Trophoblast cell (in vitro differentiated cells and primary cell): ENCODE measurements around the gene MCM3AP.

Experiments used
- DNase-seq, 2 donors: peaks; one replicate each; pipeline ENCODE4 v3.0.0-alpha.2; 2016
- H2AFZ ChIP-seq: 2 replicates; pipeline ENCODE4 v1.6.1; 2013; ENCODE audit warnings: low read length, moderate library complexity, mild to moderate bottlenecking; ENCODE audit not compliant: insufficient read depth, poor library complexity
- H2AK5ac ChIP-seq: 2 replicates; pipeline ENCODE4 v1.6.1; 2013; ENCODE audit warnings: mild to moderate bottlenecking, low read length
- H2BK120ac ChIP-seq: 2 replicates; pipeline ENCODE4 v1.6.1; 2013; ENCODE audit warnings: low read length, mild to moderate bottlenecking, moderate library complexity; ENCODE audit not compliant: insufficient read depth, poor library complexity
- H2BK12ac ChIP-seq: 2 replicates; pipeline ENCODE4 v1.6.1; 2013; ENCODE audit warnings: mild to moderate bottlenecking, low read length, moderate library complexity
- H2BK5ac ChIP-seq: 2 replicates; pipeline ENCODE4 v1.6.1; 2013; ENCODE audit warnings: low read length, low read depth, moderate library complexity, mild to moderate bottlenecking; ENCODE audit not compliant: poor library complexity
- H3K14ac ChIP-seq: 2 replicates; pipeline ENCODE4 v1.6.1; 2013; ENCODE audit warnings: mild to moderate bottlenecking, low read length
- H3K18ac ChIP-seq: 2 replicates; pipeline ENCODE4 v1.6.1; 2013; ENCODE audit warnings: mild to moderate bottlenecking, low read length
- H3K23ac ChIP-seq: 2 replicates; pipeline ENCODE4 v1.6.1; 2013; ENCODE audit warnings: low read length
- H3K27ac ChIP-seq: 2 replicates; pipeline ENCODE4 v1.5.1; 2013; ENCODE audit warnings: low read depth, mild to moderate bottlenecking, inconsistent platforms, low read length, moderate library complexity
- H3K27me3 ChIP-seq: 2 replicates; pipeline ENCODE4 v1.6.1; 2013; ENCODE audit warnings: inconsistent platforms, mild to moderate bottlenecking, low read length, moderate library complexity; ENCODE audit not compliant: insufficient read depth
- H3K36me3 ChIP-seq, 2 experiments: 1 replicate in 1 of 2; 2 replicates in 1 of 2; pipeline ENCODE4 v1.6.1; 2013; ENCODE audit warnings: low read length in 2 of 2, mild to moderate bottlenecking in 2 of 2, moderate library complexity in 1 of 2; ENCODE audit not compliant: insufficient read depth in 2 of 2, control insufficient read depth in 1 of 2
- H3K4ac ChIP-seq: 2 replicates; pipeline ENCODE4 v1.6.1; 2013; ENCODE audit warnings: low read depth, mild to moderate bottlenecking, low read length, moderate library complexity
- H3K4me1 ChIP-seq, 2 experiments: 1 replicate in 1 of 2; 2 replicates in 1 of 2; pipeline ENCODE4 v1.6.1; 2013; ENCODE audit warnings: low read length in 2 of 2, mild to moderate bottlenecking in 2 of 2, moderate library complexity in 1 of 2; ENCODE audit not compliant: insufficient read depth in 2 of 2, control insufficient read depth in 1 of 2
- H3K4me2 ChIP-seq: 2 replicates; pipeline ENCODE4 v1.6.1; 2013; ENCODE audit warnings: inconsistent platforms, mild to moderate bottlenecking, low read length, moderate library complexity
- H3K4me3 ChIP-seq: 2 replicates; pipeline ENCODE4 v1.5.1; 2013; ENCODE audit warnings: mild to moderate bottlenecking, low read depth, low read length, inconsistent platforms
- H3K79me1 ChIP-seq: one replicate; pipeline ENCODE4 v1.6.1; 2013; ENCODE audit warnings: low read length
- H3K79me2 ChIP-seq: 2 replicates; pipeline ENCODE4 v1.6.1; 2013; ENCODE audit warnings: low read length, mild to moderate bottlenecking; ENCODE audit not compliant: control insufficient read depth, insufficient read depth, poor library complexity
- H3K9ac ChIP-seq: 2 replicates; pipeline ENCODE4 v1.6.1; 2013; ENCODE audit warnings: mild to moderate bottlenecking, low read length
- H3K9me3 ChIP-seq: 2 replicates; pipeline ENCODE4 v1.6.1; 2013; ENCODE audit warnings: low read depth, mild to moderate bottlenecking, control low read depth, inconsistent platforms, low read length; ENCODE audit not compliant: insufficient read depth
- H4K12ac ChIP-seq: 2 replicates; pipeline ENCODE4 v1.6.1; 2013; ENCODE audit warnings: low read depth, mild to moderate bottlenecking, low read length, moderate library complexity
- H4K8ac ChIP-seq: 2 replicates; pipeline ENCODE4 v1.6.1; 2013; ENCODE audit warnings: low read depth, mild to moderate bottlenecking, low read length, moderate library complexity
- H4K91ac ChIP-seq: one replicate; pipeline ENCODE4 v1.6.1; 2013; ENCODE audit warnings: low read depth, mild to moderate bottlenecking, low read length, moderate library complexity
- WGBS: extraction: QIAGEN DNeasy Blood & Tissue Kit; methylation state at CpG from one replicate; pipeline ENCODE4 v1.1.7; 2013; ENCODE audit warnings: missing lambda C conversion rate; ENCODE audit not compliant: insufficient read length, insufficient coverage; ENCODE audit errors: extremely low coverage; 5-methylcytosine and 5-hydroxymethylcytosine counted together

Gene MCM3AP

DNA sequence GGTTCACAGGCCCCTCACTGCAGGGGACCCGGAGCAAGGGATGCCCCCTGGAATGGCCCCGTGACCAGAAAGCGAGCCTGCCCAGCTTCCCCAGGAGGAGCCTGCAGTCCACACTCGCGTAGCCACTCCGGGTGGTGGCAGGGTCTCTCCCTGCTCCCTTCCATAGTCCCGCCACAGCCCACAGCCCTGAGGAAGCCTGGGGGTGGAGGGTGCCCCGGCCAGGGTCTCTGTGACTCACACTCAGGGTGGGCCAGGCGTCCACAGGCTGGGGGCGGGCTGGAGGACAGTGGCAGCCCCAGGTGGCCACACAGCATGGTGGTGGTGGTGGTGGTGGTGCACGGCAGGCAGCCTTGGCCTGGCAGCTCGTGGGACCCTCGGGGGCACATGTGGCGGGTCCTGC, 16.3 kb upstream of the MCM3AP start:
- Histone ChIP-seq H3K36me3 (peaks cover 20 to 30% of the 10 kb centered on the region in 2 experiments), H3K9me3 (peaks cover 3% of the 10 kb centered on the region), H4K12ac (no peak overlapping the region), H2AK5ac (no peak overlapping the region), H2BK120ac (no peak overlapping the region), H2BK5ac (no peak overlapping the region), H3K79me2 (no peaks in the 10 kb centered on the region), H3K4me2 (no peak overlapping the region), H3K27ac (no peak overlapping the region), H3K9ac (no peak overlapping the region), H3K4ac (no peak overlapping the region), H3K27me3 (no peaks in the 10 kb centered on the region), H3K14ac (no peak overlapping the region), H2AFZ (no peak overlapping the region), H4K91ac (no peak overlapping the region), H3K23ac (no peak overlapping the region), H3K18ac (no peak overlapping the region), H4K8ac (no peak overlapping the region), H3K79me1 (peaks cover 6% of the 10 kb centered on the region), H3K4me3 (no peak overlapping the region), H2BK12ac (no peak overlapping the region), H3K4me1 (peaks cover 6 to 10% of the 10 kb centered on the region in 2 experiments)
- no peak for DNase-seq
- no CpG with 5 or more reads among the region's 14 CpGs for WGBS

DNA sequence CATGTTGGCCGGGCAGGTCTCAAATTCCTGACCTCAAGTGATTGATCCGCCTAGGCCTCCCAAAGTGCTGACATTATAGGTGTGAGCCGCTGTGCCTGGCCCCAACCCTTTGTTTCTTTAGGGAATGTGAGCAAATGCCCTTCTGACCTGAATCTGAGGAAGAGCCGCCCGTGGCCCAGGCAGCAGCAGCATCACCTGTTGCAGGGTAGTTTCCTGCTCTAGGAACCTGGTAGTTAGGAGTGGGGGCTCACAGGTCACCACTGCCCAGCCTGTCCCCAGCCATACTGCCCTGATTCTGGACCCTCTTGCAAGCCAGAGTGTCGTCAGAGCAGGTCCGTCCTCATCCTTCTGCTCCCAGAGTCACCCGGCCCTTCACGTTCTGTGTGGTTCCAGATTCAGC, 13.8 kb upstream of the MCM3AP start:
- no CpG with 5 or more reads among the region's 9 CpGs for WGBS
- no peak overlapping the region for H4K12ac ChIP-seq
- no peak overlapping the region for H3K4ac ChIP-seq
- H3K4me1 ChIP-seq, result peaks cover 12 to 19% of the 10 kb centered on the region in 2 experiments
- peaks cover 3% of the 10 kb centered on the region for H3K9me3 ChIP-seq
- H4K91ac ChIP-seq, result no peak overlapping the region
- no peak overlapping the region for H2BK5ac ChIP-seq
- no peak overlapping the region for H3K9ac ChIP-seq
- peaks cover 6% of the 10 kb centered on the region for H3K79me1 ChIP-seq
- no peak overlapping the region for H2AFZ ChIP-seq
- no peak overlapping the region for H2AK5ac ChIP-seq
- no peak overlapping the region for H2BK12ac ChIP-seq
- no peak overlapping the region for H3K14ac ChIP-seq
- H3K27me3 ChIP-seq, result no peaks in the 10 kb centered on the region
- H3K18ac ChIP-seq, result no peak overlapping the region
- H3K4me3 ChIP-seq, result no peak overlapping the region
- peaks cover 20 to 22% of the 10 kb centered on the region in 2 experiments for H3K36me3 ChIP-seq
- H3K23ac ChIP-seq, result no peak overlapping the region
- no peak overlapping the region for H4K8ac ChIP-seq
- no peaks in the 10 kb centered on the region for H3K79me2 ChIP-seq
- H3K27ac ChIP-seq, result no peak overlapping the region
- no peak overlapping the region for H3K4me2 ChIP-seq
- DNase-seq, result no peak
- no peak overlapping the region for H2BK120ac ChIP-seq

DNA sequence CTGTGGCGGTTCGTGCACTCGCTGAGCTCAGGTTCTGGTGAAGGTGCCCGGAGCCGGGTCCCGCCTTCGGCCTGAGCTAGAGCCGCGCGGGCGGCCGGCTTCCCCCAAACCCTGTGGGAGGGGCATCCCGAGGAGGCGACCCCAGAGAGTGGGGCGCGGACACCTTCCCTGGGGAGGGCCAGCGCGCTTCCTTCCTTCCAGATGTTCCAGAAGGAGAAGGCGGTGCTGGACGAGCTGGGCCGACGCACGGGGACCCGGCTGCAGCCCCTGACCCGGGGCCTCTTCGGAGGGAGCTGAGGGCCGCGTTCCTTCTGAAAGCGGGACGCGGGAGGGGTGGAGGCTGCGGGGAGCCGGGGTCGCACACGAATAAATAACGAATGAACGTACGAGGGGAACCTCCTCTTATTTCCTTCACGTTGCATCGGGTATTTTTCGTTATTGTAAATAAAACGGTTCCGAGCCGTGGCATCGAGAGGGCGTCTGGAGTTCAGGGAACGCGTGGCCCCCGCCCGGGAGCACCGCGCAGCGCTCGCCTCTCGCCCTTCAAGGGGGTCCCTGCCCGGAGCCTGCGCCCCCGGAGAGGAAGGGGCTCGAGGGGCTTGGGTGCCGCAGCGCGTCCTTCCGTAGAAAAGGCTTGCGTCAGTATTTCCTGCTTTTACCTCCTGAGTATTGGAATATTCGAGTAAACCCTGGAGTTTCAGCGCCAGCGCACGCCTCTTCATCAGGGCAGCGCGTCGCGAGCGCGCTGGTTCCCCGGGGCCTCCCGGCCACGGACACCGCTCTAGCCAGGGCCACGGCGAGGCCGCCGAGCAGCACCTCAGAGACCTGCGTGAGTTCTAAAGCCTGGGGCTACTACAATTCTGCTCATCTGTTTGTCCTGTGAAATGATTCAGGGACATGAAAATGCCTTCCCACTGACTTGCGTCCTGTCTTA, 12.2 kb upstream of the MCM3AP start:
- Histone ChIP-seq H3K4me2 (peak overlapping the region; percentile 60), H3K79me1 (peaks cover 6% of the 10 kb centered on the region), H3K4ac (no peak overlapping the region), H3K9ac (peak overlapping the region; percentile 70), H2AK5ac (no peak overlapping the region), H4K12ac (peak overlapping the region; percentile 70), H3K4me1 (peaks cover 12 to 19% of the 10 kb centered on the region in 2 experiments), H3K4me3 (peak overlapping the region; percentile 49), H4K8ac (peak overlapping the region; percentile 89), H3K27ac (no peak overlapping the region), H3K79me2 (no peaks in the 10 kb centered on the region), H3K36me3 (peaks cover 21 to 22% of the 10 kb centered on the region in 2 experiments), H2BK12ac (no peak overlapping the region), H3K14ac (peak overlapping the region; percentile 73), H2BK5ac (no peak overlapping the region), H3K23ac (no peak overlapping the region), H2AFZ (peak overlapping the region; percentile 52), H3K9me3 (peaks cover 3% of the 10 kb centered on the region), H2BK120ac (peak overlapping the region; percentile 54), H3K18ac (peak overlapping the region; percentile 50), H3K27me3 (no peaks in the 10 kb centered on the region), H4K91ac (peak overlapping the region; percentile 78)
- WGBS, result no CpG with 5 or more reads among the region's 84 CpGs
- DNase-seq, result no peak

DNA sequence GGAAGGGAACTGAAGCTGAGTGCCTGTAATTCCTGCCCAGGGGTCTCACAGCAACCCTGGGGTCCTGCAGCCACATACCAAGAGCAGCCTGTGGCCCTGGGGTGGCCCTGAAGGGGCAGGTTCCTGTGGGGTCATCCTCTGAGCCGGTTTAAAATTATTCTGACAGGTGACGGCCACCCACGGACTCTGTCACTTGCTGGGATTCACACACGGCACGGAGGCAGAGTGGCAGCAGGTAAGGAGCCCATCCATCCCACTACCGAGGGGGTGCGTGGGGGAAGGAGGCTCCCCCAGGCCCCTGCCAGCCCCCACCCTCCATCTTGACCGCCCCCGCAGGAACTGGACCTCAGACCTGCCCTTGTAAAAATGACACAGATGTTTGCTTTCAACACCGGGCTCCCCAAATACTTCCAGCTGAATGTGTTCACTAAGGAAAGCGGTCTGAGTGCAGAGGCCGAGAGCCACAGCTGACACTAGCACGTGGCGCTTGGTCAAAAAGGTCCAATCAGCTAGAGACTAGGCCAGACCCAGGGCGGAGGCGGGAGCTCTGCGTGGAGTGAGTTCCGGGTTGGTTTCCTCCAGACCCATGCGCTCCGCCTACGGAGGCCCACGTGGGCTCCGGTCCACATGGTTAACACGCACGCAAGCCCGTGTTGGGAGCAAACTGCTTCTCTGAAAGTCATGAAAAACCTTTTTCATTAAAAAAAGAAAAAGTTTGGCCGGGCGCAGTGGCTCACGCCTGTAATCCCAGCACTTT, 10.8 kb upstream of the MCM3AP start:
- Histone ChIP-seq H4K8ac (no peak overlapping the region), H3K14ac (no peak overlapping the region), H3K9me3 (peaks cover 7% of the 10 kb centered on the region), H3K36me3 (peaks cover 20 to 22% of the 10 kb centered on the region in 2 experiments), H3K27me3 (no peaks in the 10 kb centered on the region), H4K91ac (no peak overlapping the region), H2BK120ac (no peak overlapping the region), H2AK5ac (no peak overlapping the region), H3K4me2 (no peak overlapping the region), H3K9ac (no peak overlapping the region), H2AFZ (no peak overlapping the region), H2BK12ac (no peak overlapping the region), H3K79me2 (no peaks in the 10 kb centered on the region), H3K4me1 (peaks cover 12 to 19% of the 10 kb centered on the region in 2 experiments), H3K4me3 (no peak overlapping the region), H2BK5ac (no peak overlapping the region), H3K4ac (no peak overlapping the region), H3K23ac (no peak overlapping the region), H3K18ac (no peak overlapping the region), H3K27ac (no peak overlapping the region), H3K79me1 (peaks cover 6% of the 10 kb centered on the region), H4K12ac (peak overlapping the region; percentile 50)
- DNase-seq, result peak in 1 of 2 donors; percentile 30
- no CpG with 5 or more reads among the region's 29 CpGs for WGBS
